Right renal cortex interstitium (tissue), 3 donors: ENCODE measurements around the gene C2CD4B. TPM values are rescaled to one million over a fixed set of nuclear protein-coding genes. Genes with fewer than 3 reads are reported as not detected.

ENCODE experiments used
- DNase-seq, 3 donors: peaks; one replicate each; pipeline ENCODE4 v3.0.0-alpha.2; 2013; ENCODE audit warnings: low read depth in 3 of 3, low spot score in 2 of 3
- polyA plus RNA-seq, 3 donors: library from polyadenylated mRNA; unstranded; fragments of 120-200 nt; gene quantifications; one replicate each; pipeline ENCODE4 v1.2.1, GENCODE V29; 2013; ENCODE audit not compliant: insufficient read length in 3 of 3

Gene C2CD4B
- polyA plus RNA-seq, 3 donors, result 0.46 to 0.52 (median 0.46) TPM

GRCh38 chr15:62149729-62150128 lies 15.4 kb downstream of the C2CD4B start:
- no peak for DNase-seq

- no peak for DNase-seq
These were observed 17.5 kb downstream of the C2CD4B start for GRCh38 chr15:62147551-62147950.

GRCh38 chr15:62147149-62147548 lies 17.9 kb downstream of the C2CD4B start:
- DNase-seq, result no peak

DNA sequence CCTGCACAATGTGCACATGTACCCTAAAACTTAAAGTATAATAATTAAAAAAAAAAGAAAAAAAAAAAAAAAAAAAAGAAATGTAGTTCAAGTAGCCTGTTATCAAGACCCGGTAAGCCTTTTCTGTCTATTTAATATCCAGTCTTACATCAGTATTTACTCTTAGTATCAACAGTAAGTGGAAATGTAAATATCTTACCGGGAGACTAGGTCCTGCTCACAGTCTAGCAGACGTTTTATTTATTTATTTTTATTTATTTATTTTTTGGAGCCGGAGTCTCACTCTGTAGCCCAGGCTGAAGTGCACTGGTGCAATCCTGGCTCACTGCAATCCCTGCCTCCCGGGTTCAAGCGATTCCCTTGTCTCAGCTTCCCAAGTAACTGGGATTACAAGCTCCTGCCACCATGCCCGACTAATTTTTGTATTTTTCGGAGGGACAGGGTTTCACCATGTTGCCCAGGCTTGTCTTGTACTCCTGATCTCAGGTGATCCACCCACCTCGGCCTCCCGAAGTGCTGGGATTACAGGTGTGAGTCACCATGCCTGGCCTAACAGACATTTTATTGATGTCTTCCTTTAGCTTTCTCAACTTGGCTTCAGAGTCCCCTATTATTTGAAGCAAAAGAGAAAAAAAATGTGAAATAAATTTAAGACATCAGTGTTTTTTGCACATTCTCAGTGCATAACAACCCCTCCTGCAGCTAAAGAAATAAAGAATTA lies 19.9 kb downstream of the C2CD4B start:
- no peak for DNase-seq

- no peak for DNase-seq
These were observed 22.3 kb downstream of the C2CD4B start for GRCh38 chr15:62142736-62143135.

DNA sequence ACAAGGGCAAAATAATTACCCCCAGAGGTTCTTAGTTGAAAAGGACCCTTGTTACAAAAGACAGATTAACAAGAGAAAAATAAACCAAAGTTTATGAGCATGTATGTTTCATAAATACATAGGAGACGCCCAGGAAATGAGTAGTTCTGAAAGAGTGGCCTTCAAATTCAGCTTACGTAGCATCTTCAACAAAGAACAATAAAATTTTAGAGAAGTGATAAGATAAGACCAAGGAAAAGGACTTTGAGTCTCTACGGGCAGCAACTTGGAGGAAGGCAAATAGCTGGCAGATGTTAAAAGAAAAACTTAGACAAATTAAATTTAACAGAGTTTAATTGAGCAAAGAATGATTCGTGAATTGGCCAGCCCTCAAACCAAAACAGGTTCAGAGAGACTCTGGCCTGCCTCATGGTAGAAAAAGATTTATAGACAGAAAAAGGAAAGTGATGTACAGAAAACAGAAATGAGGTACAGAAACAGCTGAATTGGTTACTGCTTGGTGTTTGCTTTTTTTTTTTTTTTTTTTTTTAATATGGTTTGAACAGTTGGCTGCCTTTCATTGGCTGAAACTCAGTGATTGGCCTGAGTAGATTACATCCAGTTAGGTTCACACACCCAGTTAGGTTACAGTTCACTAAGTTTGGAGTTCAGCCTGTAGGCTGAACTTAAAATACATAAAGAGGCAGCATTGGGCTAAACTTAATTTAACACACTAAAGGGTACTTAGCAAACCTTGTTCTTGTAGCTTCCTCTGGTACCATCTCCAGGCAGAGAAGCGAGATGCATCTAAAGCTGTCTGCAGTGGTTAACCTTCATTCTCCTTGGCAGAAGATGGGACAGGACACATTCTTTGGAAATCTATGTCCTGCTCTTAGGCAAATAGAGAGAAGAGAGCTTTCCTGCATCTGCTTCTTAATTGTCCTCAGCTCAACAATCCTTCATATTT lies 23.2 kb downstream of the C2CD4B start:
- no peak for DNase-seq

DNA sequence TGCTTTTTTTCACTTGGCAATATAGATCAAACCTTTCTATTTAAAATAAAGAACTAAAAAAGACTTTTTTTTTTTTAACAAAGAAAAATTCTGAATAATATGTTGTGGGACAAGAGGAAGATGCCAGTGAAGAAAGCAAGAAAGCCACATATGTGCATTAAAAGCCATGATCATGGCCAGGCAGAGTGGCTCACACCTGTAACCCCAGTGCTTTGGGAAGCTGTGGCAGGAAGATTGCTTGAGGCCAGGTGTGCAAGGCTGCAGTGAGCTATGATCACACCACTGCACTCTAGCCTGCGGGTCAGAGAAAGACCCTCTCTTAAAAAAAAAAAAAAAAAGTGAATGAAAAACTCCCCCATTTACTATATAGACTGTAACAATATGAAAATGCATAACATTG lies 23.9 kb downstream of the C2CD4B start:
- no peak for DNase-seq

GRCh38 chr15:62138124-62138523 lies 27.0 kb downstream of the C2CD4B start:
- DNase-seq, result no peak

DNA sequence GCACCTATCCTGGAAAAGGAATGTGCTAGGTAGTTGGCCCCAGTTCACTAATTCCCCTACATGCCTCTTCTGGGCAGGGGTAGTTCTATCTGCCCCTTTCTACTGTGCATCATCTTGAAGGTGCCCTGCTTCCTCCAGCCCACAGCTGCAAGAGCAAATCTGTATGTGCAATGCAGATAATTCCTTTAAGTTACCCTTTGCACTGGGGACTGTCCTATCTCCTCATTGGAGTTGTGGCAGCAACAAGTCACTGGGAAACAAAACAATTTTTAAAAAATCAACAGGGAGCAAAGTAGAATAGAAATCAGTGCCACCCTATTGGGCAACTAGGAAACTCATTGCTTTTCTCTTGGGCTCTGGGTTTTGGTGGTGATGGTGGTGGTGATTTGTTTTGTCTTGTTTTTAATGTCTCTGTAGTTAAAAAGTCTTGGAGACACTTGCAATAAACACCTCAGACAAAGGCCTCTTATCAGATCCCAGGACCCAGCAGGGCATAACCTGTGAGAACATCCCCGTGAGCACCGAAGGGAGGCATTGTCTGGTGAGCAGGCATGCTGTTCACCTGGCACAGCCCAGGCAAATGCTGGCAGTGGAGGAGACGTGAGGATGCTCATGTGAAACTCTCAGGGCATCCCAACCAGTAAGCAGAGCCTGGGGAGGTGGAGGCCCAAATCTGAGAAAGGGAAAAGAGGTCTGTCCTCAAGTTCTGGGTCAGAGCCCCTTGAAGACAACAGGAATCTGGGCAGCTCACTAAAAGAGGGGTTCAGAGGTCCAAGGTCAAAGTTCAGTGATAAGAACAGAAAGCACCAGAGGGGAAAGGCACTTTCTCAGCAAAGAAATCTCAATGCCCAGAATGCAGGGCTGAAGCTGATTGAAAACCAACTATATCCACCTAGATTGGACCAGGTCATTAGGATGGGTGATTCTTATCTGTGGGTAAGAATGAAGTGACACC lies 27.9 kb downstream of the C2CD4B start:
- DNase-seq, result no peak

GRCh38 chr15:62135532-62136134 lies 29.5 kb downstream of the C2CD4B start:
- no peak for DNase-seq

DNA sequence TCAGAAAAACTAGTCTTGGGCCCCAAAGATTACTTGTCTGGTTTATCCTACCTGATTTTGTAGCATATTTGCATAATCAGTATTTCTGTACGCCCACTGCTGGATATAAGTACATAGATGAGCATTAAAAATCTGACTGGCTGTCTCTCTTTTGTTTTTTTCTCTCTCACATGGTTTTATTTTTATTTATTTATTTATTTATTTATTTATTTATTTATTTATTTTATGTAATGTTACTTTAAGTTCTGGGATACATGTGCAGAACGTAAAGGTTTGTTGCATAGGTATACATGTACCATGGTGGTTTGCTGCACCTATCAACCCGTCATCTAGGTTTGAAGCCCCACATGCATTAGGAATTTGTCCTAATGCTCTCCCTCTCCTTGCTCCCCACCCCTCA lies 31.9 kb downstream of the C2CD4B start:
- no peak for DNase-seq

- no peak for DNase-seq
These were observed 36.2 kb downstream of the C2CD4B start for GRCh38 chr15:62128916-62129315.

- no peak for DNase-seq
These were observed 38.7 kb downstream of the C2CD4B start for GRCh38 chr15:62126364-62126763.

DNA sequence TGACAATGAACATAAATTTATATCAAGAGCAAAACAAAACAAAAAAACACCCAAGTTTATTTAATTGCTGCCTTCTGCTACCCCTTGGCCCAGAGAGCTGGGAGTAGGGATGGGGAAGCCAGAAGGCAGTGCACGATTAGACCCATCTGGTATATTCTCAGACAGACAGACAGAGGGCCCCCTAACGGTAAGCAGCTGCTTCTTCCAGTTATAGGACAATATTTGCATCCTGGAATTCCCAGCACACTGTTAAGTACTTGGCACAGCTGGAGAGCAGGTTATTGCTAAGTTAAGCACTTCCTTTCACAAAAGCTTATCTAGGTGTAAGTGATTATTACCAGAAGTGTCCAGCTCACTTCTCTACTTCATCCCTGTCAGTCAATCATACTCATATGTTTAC lies 39.3 kb downstream of the C2CD4B start:
- no peak for DNase-seq

- no peak for DNase-seq
These were observed 40.1 kb downstream of the C2CD4B start for GRCh38 chr15:62124973-62125303.

DNA sequence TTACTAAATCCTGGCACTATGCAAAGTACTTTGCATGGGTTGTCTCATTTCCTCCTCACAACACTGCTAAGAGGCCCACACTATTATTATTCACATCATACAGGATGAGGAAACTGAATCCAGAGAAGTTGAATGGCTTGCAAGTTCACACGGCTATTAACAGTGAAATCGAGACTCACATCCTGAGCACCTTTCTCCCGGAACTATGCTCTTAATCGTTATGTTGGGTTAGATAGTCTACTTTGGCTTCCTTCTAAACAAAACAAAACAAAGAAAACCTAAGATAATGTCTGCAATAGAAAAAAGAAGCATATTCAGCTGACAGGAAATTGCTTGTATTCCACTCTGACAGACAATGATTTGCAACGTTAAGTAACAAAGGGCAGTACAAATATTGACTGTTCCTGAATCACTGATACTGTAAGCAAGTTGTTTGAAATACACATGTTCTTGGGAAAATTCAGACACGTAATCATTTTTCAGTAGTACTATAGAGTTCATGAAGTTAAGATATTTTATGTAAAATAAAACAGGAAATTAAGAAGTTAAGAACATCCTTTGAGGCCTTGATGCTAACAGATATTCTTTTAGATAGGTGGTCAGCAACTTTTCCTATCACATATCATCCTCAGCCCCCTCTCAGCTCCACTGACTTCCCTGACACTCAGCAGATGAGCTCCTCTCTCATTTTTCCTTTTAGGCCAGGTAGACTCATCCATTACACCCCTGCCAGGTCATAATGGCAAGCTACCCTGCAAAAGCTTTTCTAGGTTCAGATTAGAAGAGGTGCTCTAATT lies 40.7 kb downstream of the C2CD4B start:
- no peak for DNase-seq

- DNase-seq, result no peak
These were observed 42.8 kb downstream of the C2CD4B start for GRCh38 chr15:62122249-62122648.

DNA sequence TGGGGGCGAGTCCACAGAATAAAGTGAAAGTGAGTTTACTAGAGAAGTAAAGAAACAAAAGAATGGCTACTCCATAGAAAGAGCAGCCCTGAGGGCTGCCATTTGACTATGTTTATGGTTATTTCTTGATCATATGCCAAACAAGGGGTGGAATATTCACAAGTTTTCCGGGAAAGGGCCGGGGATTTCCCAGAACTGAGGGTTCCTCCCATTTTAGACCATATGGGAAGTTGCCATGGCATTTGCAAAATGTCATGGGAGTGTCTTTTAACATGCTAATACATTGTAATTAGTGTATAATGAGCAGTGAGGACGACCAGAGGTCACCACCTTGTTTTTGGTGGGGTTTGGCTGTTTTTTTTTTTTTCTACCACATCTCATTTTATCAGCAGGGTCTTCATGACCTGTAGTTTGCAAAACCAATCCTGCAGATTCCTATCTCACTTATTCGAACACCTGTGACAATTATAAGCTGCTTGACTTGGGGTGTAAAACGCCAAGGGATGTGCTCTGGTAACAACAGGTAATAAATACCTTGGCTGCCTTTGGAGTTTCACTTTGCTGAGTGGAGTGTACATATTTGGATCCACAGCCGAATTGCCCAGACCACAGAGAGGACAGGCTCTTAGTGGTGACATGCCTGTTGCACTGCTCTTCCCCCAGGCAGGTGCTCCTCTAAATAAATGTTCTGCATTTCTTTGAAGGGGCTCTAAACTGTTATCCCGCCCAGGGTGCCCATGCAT lies 43.6 kb downstream of the C2CD4B start:
- no peak for DNase-seq

- DNase-seq, result no peak
These were observed 44.3 kb downstream of the C2CD4B start for GRCh38 chr15:62120776-62121175.
